HepG2 (cell line): Measurements from ENCODE around the gene ZFP36L2. TPM values are rescaled to one million over a fixed set of nuclear protein-coding genes. Genes with fewer than 3 reads are reported as not detected.

Experiments used
- ETV5 ChIP-seq: IDR thresholded peaks from 2 replicates; pipeline ENCODE4 v1.6.1; 2018; ENCODE audit warnings: missing biosample characterization, missing genetic modification reagents, inconsistent platforms, borderline replicate concordance
- NFYC ChIP-seq: IDR thresholded peaks from 2 replicates; pipeline ENCODE4 v1.6.1; 2016; ENCODE audit warnings: missing genetic modification reagents, missing compliant biosample characterization
- NR2F6 ChIP-seq, 2 experiments: IDR thresholded peaks; 2 replicates each; pipeline ENCODE4 v1.6.1; 2016; ENCODE audit warnings: antibody characterized with exemption in 1 of 2, mild to moderate bottlenecking in 1 of 2
- PHF21A ChIP-seq: sonication (generic); formaldehyde crosslinking; IDR thresholded peaks from 2 replicates; pipeline ENCODE4 v1.5.0; 2020; ENCODE audit warnings: mild to moderate bottlenecking, missing genetic modification reagents
- RAD51 ChIP-seq: fragments of 450-650 bp; IDR thresholded peaks from 2 replicates; pipeline ENCODE4 v1.6.1; 2016; ENCODE audit warnings: borderline replicate concordance
- SRSF9 ChIP-seq: fragments of 200-400 bp; formaldehyde crosslinking; IDR thresholded peaks from 2 replicates; pipeline ENCODE4 v1.6.1; 2018; ENCODE audit warnings: borderline replicate concordance, mild to moderate bottlenecking, low read depth, low read length; ENCODE audit not compliant: insufficient read depth, poor library complexity, severe bottlenecking
- TARDBP ChIP-seq: sonication (generic); formaldehyde crosslinking; IDR thresholded peaks from 2 replicates; pipeline ENCODE4 v1.8.0; 2022; ENCODE audit warnings: mild to moderate bottlenecking, missing genetic modification reagents
- TRAFD1 ChIP-seq: sonication (generic); formaldehyde crosslinking; IDR thresholded peaks from 2 replicates; pipeline ENCODE4 v1.5.1; 2020; ENCODE audit warnings: missing genetic modification reagents, mild to moderate bottlenecking, borderline replicate concordance
- TSC22D2 ChIP-seq: sonication (generic); formaldehyde crosslinking; IDR thresholded peaks from 2 replicates; pipeline ENCODE4 v1.5.1; 2020; ENCODE audit warnings: missing genetic modification reagents, mild to moderate bottlenecking, borderline replicate concordance
- ZBTB7A ChIP-seq: sonication (generic); formaldehyde crosslinking; IDR thresholded peaks from 2 replicates; pipeline ENCODE4 v1.8.0; 2022; ENCODE audit warnings: mild to moderate bottlenecking, missing genetic modification reagents
- ZNF350 ChIP-seq: sonication (generic); formaldehyde crosslinking; IDR thresholded peaks from 2 replicates; pipeline ENCODE4 v1.4.0; 2020; ENCODE audit warnings: mild to moderate bottlenecking, low read depth, missing genetic modification reagents, borderline replicate concordance
- ZNF484 ChIP-seq: sonication (generic); formaldehyde crosslinking; IDR thresholded peaks from 2 replicates; pipeline ENCODE4 v1.5.1; 2020; ENCODE audit warnings: mild to moderate bottlenecking, low read depth, missing genetic modification reagents, borderline replicate concordance
- ZNF547 ChIP-seq: sonication (generic); formaldehyde crosslinking; IDR thresholded peaks from 2 replicates; pipeline ENCODE4 v1.5.1; 2020; ENCODE audit warnings: mild to moderate bottlenecking, missing genetic modification reagents
- polyA plus RNA-seq, 8 experiments: library from polyadenylated mRNA; depleted of rRNA in 3 of 8; stranded (reverse) in 7 of 8; unstranded in 1 of 8; fragments of >200 nt; fragmentation: Illumina TruSeq in 4 of 8; extraction: Trizol in 4 of 8; gene quantifications; 2 replicates each; pipeline versions ENCODE4 v1.2.1 to v1.2.3, GENCODE V29; 2011 to 2016; ENCODE audit warnings: low read depth in 4 of 8, missing spikeins in 1 of 8, mixed read lengths in 1 of 8; ENCODE audit not compliant: insufficient read depth in 1 of 8
- total RNA-seq, 5 experiments: library from RNA; depleted of rRNA; stranded (reverse); fragments of >200 nt; fragmentation: Illumina TruSeq; extraction: Trizol; gene quantifications; 2 replicates each; pipeline ENCODE4 v1.2.3, GENCODE V29; 2016; ENCODE audit warnings: low read depth in 1 of 5
- TF ChIP-seq, protein P1 (sequence below): sonication (generic); formaldehyde crosslinking; IDR thresholded peaks from 2 replicates; pipeline ENCODE4 v1.8.0; 2022; ENCODE audit warnings: mild to moderate bottlenecking, missing genetic modification reagents, borderline replicate concordance
- TF ChIP-seq, protein P2 (sequence below): sonication (generic); formaldehyde crosslinking; IDR thresholded peaks from 2 replicates; pipeline ENCODE4 v1.5.0; 2020; ENCODE audit warnings: mild to moderate bottlenecking, missing genetic modification reagents
- TF ChIP-seq, protein P3 (sequence below): sonication (generic); formaldehyde crosslinking; IDR thresholded peaks from 2 replicates; pipeline ENCODE4 v1.5.0; 2020; ENCODE audit warnings: missing genetic modification reagents
- TF ChIP-seq, protein P4 (sequence below): sonication (generic); formaldehyde crosslinking; IDR thresholded peaks from 2 replicates; pipeline ENCODE4 v1.4.0; 2020; ENCODE audit warnings: low read depth, missing genetic modification reagents

The ZFP36L2 gene
- total and polyA plus RNA-seq, 2 of the 13 experiments (the other 11 are each of a cell fraction or from before 2014, with no cell fraction given) = 11.2 to 21.8 TPM

- TF ChIP-seq ZBTB7A (CRISPR knock-in tag) (peak; percentile 61; the same call in 1 of the 2 replicates), PHF21A (CRISPR knock-in tag) (no peak), ETV5 (CRISPR knock-in tag) (0 out of 2 replicates have a peak, but pooled peaks have one; percentile 28), TRAFD1 (CRISPR knock-in tag) (no peak), NFYC (CRISPR knock-in tag) (no peak), ZNF350 (0 out of 2 replicates have a peak, but pooled peaks have one; percentile 12), ZNF547 (CRISPR knock-in tag) (no peak), TARDBP (peak; percentile 64; the same call in 1 of the 2 replicates), ZNF484 (no peak), RAD51 (no peak), TSC22D2 (CRISPR knock-in tag) (peak; percentile 53), SRSF9 (no peak), NR2F6 (IDR thresholded peaks at IDR 0.05) (no peak), NR2F6 (CRISPR knock-in tag; IDR thresholded peaks at IDR 0.05) (no peak)
- TF ChIP-seq, protein P1, sequence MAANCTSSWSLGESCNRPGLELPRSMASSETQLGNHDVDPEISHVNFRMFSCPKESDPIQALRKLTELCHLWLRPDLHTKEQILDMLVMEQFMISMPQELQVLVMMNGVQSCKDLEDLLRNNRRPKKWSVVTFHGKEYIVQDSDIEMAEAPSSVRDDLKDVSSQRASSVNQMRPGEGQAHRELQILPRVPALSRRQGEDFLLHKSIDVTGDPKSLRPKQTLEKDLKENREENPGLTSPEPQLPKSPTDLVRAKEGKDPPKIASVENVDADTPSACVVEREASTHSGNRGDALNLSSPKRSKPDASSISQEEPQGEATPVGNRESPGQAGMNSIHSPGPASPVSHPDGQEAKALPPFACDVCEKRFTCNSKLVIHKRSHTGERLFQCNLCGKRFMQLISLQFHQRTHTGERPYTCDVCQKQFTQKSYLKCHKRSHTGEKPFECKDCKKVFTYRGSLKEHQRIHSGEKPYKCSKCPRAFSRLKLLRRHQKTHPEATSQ (CRISPR knock-in tag) = peak; percentile 93
- TF ChIP-seq, protein P2, sequence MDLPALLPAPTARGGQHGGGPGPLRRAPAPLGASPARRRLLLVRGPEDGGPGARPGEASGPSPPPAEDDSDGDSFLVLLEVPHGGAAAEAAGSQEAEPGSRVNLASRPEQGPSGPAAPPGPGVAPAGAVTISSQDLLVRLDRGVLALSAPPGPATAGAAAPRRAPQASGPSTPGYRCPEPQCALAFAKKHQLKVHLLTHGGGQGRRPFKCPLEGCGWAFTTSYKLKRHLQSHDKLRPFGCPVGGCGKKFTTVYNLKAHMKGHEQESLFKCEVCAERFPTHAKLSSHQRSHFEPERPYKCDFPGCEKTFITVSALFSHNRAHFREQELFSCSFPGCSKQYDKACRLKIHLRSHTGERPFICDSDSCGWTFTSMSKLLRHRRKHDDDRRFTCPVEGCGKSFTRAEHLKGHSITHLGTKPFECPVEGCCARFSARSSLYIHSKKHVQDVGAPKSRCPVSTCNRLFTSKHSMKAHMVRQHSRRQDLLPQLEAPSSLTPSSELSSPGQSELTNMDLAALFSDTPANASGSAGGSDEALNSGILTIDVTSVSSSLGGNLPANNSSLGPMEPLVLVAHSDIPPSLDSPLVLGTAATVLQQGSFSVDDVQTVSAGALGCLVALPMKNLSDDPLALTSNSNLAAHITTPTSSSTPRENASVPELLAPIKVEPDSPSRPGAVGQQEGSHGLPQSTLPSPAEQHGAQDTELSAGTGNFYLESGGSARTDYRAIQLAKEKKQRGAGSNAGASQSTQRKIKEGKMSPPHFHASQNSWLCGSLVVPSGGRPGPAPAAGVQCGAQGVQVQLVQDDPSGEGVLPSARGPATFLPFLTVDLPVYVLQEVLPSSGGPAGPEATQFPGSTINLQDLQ = 0 out of 2 replicates have a peak, but pooled peaks have one; percentile 73
- TF ChIP-seq, protein P3, sequence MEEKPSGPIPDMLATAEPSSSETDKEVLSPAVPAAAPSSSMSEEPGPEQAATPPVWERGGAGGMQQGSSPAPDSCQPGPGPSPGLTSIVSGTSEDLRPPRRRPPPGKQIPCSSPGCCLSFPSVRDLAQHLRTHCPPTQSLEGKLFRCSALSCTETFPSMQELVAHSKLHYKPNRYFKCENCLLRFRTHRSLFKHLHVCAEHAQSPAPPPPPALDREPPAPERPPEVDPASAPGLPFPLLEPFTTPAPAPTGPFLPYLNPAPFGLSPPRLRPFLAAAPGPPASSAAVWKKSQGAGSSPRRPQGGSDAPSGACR = no peak; the same call in 1 of the 2 replicates
- TF ChIP-seq, protein P4, sequence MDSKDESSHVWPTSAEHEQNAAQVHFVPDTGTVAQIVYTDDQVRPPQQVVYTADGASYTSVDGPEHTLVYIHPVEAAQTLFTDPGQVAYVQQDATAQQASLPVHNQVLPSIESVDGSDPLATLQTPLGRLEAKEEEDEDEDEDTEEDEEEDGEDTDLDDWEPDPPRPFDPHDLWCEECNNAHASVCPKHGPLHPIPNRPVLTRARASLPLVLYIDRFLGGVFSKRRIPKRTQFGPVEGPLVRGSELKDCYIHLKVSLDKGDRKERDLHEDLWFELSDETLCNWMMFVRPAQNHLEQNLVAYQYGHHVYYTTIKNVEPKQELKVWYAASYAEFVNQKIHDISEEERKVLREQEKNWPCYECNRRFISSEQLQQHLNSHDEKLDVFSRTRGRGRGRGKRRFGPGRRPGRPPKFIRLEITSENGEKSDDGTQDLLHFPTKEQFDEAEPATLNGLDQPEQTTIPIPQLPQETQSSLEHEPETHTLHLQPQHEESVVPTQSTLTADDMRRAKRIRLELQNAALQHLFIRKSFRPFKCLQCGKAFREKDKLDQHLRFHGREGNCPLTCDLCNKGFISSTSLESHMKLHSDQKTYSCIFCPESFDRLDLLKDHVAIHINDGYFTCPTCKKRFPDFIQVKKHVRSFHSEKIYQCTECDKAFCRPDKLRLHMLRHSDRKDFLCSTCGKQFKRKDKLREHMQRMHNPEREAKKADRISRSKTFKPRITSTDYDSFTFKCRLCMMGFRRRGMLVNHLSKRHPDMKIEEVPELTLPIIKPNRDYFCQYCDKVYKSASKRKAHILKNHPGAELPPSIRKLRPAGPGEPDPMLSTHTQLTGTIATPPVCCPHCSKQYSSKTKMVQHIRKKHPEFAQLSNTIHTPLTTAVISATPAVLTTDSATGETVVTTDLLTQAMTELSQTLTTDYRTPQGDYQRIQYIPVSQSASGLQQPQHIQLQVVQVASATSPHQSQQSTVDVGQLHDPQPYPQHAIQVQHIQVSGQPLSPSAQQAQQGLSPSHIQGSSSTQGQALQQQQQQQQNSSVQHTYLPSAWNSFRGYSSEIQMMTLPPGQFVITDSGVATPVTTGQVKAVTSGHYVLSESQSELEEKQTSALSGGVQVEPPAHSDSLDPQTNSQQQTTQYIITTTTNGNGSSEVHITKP = no peak
Observed at GRCh38 chr2:43225093-43225787, 1.2 kb downstream of the ZFP36L2 start (continued).
